Fibroblast of lung (primary cell): ENCODE data around the gene STARD3NL. TPM values are rescaled to one million over a fixed set of nuclear protein-coding genes. Genes with fewer than 3 reads are reported as not detected.
A peak's percentile ranks its signal among the peaks of the same experiment; 100 is the strongest.

Source experiments
- DNase-seq, 2 donors: peaks; one replicate each; pipeline versions ENCODE4 v3.0.0 to v3.0.0-alpha.2; 2010; ENCODE audit warnings: low read depth in 2 of 2
- H2AFZ ChIP-seq: 2 replicates; pipeline ENCODE4 v1.5.1; 2012; ENCODE audit warnings: low read length, control low read depth, inconsistent platforms
- H3K27ac ChIP-seq: 2 replicates; pipeline ENCODE4 v1.5.1; 2011; ENCODE audit warnings: low read length, control low read depth; ENCODE audit not compliant: insufficient read depth
- H3K27me3 ChIP-seq: 2 replicates; pipeline ENCODE4 v1.5.1; 2011; ENCODE audit warnings: mild to moderate bottlenecking, low read length; ENCODE audit not compliant: control insufficient read depth, insufficient read depth
- H3K36me3 ChIP-seq: 2 replicates; pipeline ENCODE4 v1.5.1; 2011; ENCODE audit warnings: low read length; ENCODE audit not compliant: control insufficient read depth, insufficient read depth
- H3K4me1 ChIP-seq: 2 replicates; pipeline ENCODE4 v1.5.1; 2011; ENCODE audit warnings: low read length; ENCODE audit not compliant: control insufficient read depth, insufficient read depth; ENCODE audit errors: extremely low read depth
- H3K4me2 ChIP-seq: 2 replicates; pipeline ENCODE4 v1.5.1; 2011; ENCODE audit warnings: low read length, control low read depth; ENCODE audit not compliant: insufficient read depth; ENCODE audit errors: extremely low read depth
- H3K4me3 ChIP-seq, 4 experiments: fragments of 200-600 bp in 1 of 4; sonication (generic) in 1 of 4; replicated peaks in 1 of 4; 2 replicates each; pipeline ENCODE4 v1.5.1; 2011 to 2016; ENCODE audit warnings: low read length in 4 of 4, low read depth in 3 of 4, mild to moderate bottlenecking in 3 of 4, control low read depth in 2 of 4, inconsistent platforms in 1 of 4, mixed read lengths in 1 of 4; ENCODE audit not compliant: insufficient read depth in 1 of 4; ENCODE audit errors: control extremely low read depth in 1 of 4
- H3K79me2 ChIP-seq: 2 replicates; pipeline ENCODE4 v1.5.1; 2012; ENCODE audit warnings: mild to moderate bottlenecking, low read length, inconsistent platforms; ENCODE audit not compliant: control insufficient read depth, insufficient read depth
- H3K9ac ChIP-seq: 2 replicates; pipeline ENCODE4 v1.5.1; 2011; ENCODE audit warnings: mild to moderate bottlenecking, low read length, control low read depth; ENCODE audit not compliant: insufficient read depth
- H3K9me3 ChIP-seq: 2 replicates; pipeline ENCODE4 v1.5.1; 2012; ENCODE audit warnings: low read depth, low read length; ENCODE audit not compliant: control insufficient read depth, insufficient read depth
- H4K20me1 ChIP-seq: 2 replicates; pipeline ENCODE4 v1.5.1; 2011; ENCODE audit warnings: low read length; ENCODE audit not compliant: control insufficient read depth, insufficient read depth; ENCODE audit errors: extremely low read depth
- CTCF ChIP-seq, 2 donors: IDR thresholded peaks in 1 of 2; conservative IDR thresholded peaks in 1 of 2; 1 replicate in 1 of 2; 2 replicates in 1 of 2; pipeline ENCODE4 v1.5.1; 2011 to 2012; ENCODE audit warnings: low read length in 2 of 2, control low read depth in 1 of 2, inconsistent platforms in 1 of 2, low read depth in 1 of 2, mild to moderate bottlenecking in 1 of 2
- EZH2 ChIP-seq: IDR thresholded peaks from 2 replicates; pipeline ENCODE4 v1.5.1; 2012; ENCODE audit warnings: low read length, control low read depth, mild to moderate bottlenecking; ENCODE audit errors: missing control alignments
- polyA plus RNA-seq, 2 donors: library from polyadenylated mRNA; depleted of rRNA in 1 of 2; stranded (reverse) in 1 of 2; unstranded in 1 of 2; fragments of >200 nt; gene quantifications; 2 replicates each; pipeline ENCODE4 v1.2.1, GENCODE V29; 2011 to 2012; ENCODE audit warnings: missing spikeins in 1 of 2
- total RNA-seq: library from RNA; depleted of rRNA; stranded (reverse); fragments of >200 nt; gene quantifications from 2 replicates; pipeline ENCODE4 v1.2.1, GENCODE V29; 2014

STARD3NL gene
- total and polyA plus RNA-seq, 2 donors (not counting 1 experiment from before 2014, with no cell fraction given), result 71.9 to 105 TPM

- Histone ChIP-seq H2AFZ (no peak overlapping the region), H3K79me2 (no peaks in the 10 kb centered on the region), H3K4me2 (no peak overlapping the region), H3K4me1 (peaks cover 5% of the 10 kb centered on the region), H4K20me1 (no peaks in the 10 kb centered on the region), H3K27ac (no peak overlapping the region), H3K36me3 (peaks cover 4% of the 10 kb centered on the region), H3K9me3 (no peaks in the 10 kb centered on the region), H3K9ac (no peak overlapping the region), H3K27me3 (no peaks in the 10 kb centered on the region), H3K4me3 (no peak overlapping the region)
- no peak for DNase-seq
- TF ChIP-seq EZH2 (no peak), CTCF (conservative IDR thresholded peaks at IDR 0.05 in 1 of 2, IDR thresholded peaks at IDR 0.05 in 1 of 2; ENCODE audit: low read depth in 1 of 2, low read length in 2 of 2) (no peak)
Observed at GRCh38 chr7:38217672-38218071, 39.6 kb downstream of the STARD3NL start.

GRCh38 chr7:38220452-38220851 lies 42.4 kb downstream of the STARD3NL start:
- Histone ChIP-seq H3K4me1 (no peaks in the 10 kb centered on the region), H3K4me2 (no peak overlapping the region), H3K36me3 (peaks cover 4% of the 10 kb centered on the region), H2AFZ (no peak overlapping the region), H3K27ac (no peak overlapping the region), H4K20me1 (no peaks in the 10 kb centered on the region), H3K79me2 (no peaks in the 10 kb centered on the region), H3K4me3 (no peak overlapping the region), H3K9me3 (no peaks in the 10 kb centered on the region), H3K9ac (no peak overlapping the region), H3K27me3 (no peaks in the 10 kb centered on the region)
- no peak for TF ChIP-seq CTCF (conservative IDR thresholded peaks at IDR 0.05 in 1 of 2, IDR thresholded peaks at IDR 0.05 in 1 of 2; ENCODE audit: low read depth in 1 of 2, low read length in 2 of 2)
- DNase-seq, result no peak

DNA sequence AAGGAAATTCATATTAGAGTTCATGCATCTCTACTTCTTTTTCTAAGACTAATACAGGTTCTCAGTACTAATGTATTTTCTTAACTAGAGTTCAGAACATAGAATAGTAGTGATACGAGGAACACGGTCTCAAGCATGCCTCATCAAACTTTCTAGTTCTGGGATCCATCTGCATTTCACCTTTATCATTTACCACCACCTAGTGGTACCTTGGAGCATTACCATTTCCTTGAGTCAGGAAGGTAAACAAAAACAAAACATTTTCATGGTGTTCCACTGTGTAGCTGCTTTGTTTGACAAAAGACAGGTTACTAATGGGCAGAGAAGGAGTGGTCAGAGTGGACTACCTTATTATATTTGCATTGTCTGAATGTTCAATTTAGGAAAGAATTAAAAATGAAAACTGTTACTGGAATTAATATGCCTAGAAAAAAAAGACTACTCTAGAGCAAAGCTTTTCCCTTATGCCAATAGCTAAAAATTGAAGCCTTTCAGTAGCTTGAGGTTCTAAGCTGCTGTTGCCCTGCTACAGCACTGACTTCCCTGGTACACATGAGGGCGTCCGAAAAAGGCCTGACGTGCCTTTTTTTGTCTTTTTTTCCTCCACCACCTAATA lies 44.5 kb downstream of the STARD3NL start:
- Histone ChIP-seq H3K9me3 (no peaks in the 10 kb centered on the region), H4K20me1 (no peaks in the 10 kb centered on the region), H3K4me2 (no peak overlapping the region), H3K27me3 (no peaks in the 10 kb centered on the region), H3K36me3 (peaks cover 6% of the 10 kb centered on the region), H2AFZ (no peak overlapping the region), H3K79me2 (no peaks in the 10 kb centered on the region), H3K4me1 (no peaks in the 10 kb centered on the region), H3K9ac (no peak overlapping the region), H3K27ac (no peak overlapping the region), H3K4me3 (no peak overlapping the region)
- peak; percentile 86 to 90 for TF ChIP-seq CTCF (conservative IDR thresholded peaks at IDR 0.05 in 1 of 2, IDR thresholded peaks at IDR 0.05 in 1 of 2; ENCODE audit: low read depth in 1 of 2, low read length in 2 of 2)
- TF ChIP-seq EZH2, result no peak
- peak; percentile 49 to 72 for DNase-seq
